MM.1S (cell line): ENCODE data around the gene NHLRC3.

Experiments
- EZH2 ChIP-seq: fragments of 300-600 bp; sonication (generic); optimal IDR thresholded peaks from 2 replicates; pipeline ENCODE3; 2017; ENCODE audit warnings: low read depth, mild to moderate bottlenecking, antibody characterized with exemption, low read length, mixed read lengths
- TF ChIP-seq, protein P1 (sequence below): fragments of 300-600 bp; sonication (generic); IDR thresholded peaks from 2 replicates; pipeline ENCODE4 v1.5.1; 2016; ENCODE audit warnings: antibody characterized with exemption, low read length, mixed read lengths

DNA sequence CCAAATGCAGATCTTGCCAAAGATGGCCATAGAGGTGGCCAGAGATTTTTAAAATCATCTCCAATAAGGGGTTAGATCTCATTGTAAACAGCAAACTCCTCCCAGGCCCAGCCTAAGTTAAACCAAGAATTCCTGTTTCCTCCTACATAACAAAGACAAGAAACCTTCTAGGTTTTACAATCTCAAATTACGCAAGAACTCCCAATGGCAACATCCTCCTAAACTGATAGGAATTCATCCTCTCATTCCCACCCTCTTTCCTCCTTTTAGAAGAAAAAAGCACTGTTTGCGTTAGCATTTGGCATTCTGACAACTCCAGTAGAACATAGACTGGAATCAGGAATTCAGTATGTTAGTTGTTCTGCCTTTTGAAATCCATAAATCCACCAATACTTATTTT is 14.9 kb upstream of the NHLRC3 start:
- TF ChIP-seq, protein P1, sequence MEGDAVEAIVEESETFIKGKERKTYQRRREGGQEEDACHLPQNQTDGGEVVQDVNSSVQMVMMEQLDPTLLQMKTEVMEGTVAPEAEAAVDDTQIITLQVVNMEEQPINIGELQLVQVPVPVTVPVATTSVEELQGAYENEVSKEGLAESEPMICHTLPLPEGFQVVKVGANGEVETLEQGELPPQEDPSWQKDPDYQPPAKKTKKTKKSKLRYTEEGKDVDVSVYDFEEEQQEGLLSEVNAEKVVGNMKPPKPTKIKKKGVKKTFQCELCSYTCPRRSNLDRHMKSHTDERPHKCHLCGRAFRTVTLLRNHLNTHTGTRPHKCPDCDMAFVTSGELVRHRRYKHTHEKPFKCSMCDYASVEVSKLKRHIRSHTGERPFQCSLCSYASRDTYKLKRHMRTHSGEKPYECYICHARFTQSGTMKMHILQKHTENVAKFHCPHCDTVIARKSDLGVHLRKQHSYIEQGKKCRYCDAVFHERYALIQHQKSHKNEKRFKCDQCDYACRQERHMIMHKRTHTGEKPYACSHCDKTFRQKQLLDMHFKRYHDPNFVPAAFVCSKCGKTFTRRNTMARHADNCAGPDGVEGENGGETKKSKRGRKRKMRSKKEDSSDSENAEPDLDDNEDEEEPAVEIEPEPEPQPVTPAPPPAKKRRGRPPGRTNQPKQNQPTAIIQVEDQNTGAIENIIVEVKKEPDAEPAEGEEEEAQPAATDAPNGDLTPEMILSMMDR: no peak
- TF ChIP-seq EZH2: no peak
